ENCODE measurements around the gene GABRR1. TPM values are rescaled to one million over a fixed set of nuclear protein-coding genes. Genes with fewer than 3 reads are reported as not detected.

The GABRR1 gene
- total RNA-seq, 2 experiments from 2014 or later = not detected

DNA sequence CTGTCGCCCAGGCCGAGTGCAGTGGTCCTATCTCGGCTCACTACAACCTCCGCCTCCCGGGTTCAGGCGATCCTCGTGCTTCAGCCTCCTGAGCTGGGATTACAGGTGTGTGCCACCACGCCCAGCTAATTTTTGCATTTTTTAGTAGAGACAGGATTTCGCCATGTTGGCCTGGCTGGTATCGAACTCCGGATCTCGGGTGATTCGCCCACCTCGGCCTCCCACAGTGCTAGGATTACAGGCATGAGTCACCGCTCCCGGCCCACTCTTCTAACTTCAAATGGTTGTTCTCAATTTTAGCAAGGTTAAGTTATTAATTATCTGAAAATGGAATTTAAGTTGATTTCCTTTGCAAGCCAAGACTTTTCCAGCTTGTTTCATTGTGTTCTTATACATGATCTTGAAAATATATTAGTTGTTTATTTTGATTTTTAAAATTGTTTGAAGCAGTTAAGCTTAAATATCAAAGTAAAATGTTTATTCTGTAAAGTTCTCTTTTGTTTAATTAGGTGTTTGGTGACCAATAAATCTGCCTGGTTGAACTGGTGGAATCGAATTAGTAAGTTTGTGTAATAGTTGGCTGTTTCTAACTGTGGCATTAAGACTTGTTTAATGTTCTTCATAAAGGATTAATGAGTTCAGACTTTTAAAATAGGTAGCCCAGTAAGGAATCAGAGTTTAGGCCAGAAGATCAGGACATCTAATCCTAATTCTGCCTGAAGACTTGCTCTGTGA lies 69.0 kb downstream of the GABRR1 start:
- no peaks in the 10 kb centered on the region for H3K9me3 ChIP-seq (ENCODE audit: low read length)
- peaks cover 31% of the 10 kb centered on the region; the same call in 1 of the 2 replicates for H3K79me2 ChIP-seq (ENCODE audit: insufficient read depth, low read depth, low read length)
- CTCF ChIA-PET (ENCODE audit: unreplicated experiment) = no interaction called here
- no peaks in the 10 kb centered on the region for H3K9me2 ChIP-seq (ENCODE audit: insufficient read depth, low read length)
- H3K36me3 ChIP-seq (ENCODE audit: insufficient read depth, low read length) = peaks cover 39% of the 10 kb centered on the region
- H4K20me1 ChIP-seq (ENCODE audit: insufficient read depth, low read length) = no peaks in the 10 kb centered on the region
- intact Hi-C loops (cut with micrococcal nuclease; ENCODE audit: unreplicated experiment) = loop anchor here (5.0 kb wide), 2 partner anchors 209 to 264 kb away; partner anchors contain the start of gene RRAGD
- H3K4me3 ChIP-seq (ENCODE audit: low read depth, low read length, poor library complexity, severe bottlenecking) = peak overlapping the region; percentile 23
- H3K4me1 ChIP-seq (ENCODE audit: insufficient read depth, low read length, poor library complexity, severe bottlenecking) = peaks cover 41% of the 10 kb centered on the region
- H2AFZ ChIP-seq (ENCODE audit: low read length) = no peak overlapping the region
- BruUV-seq (replicated peaks) = no TSS peak
- H3K27ac ChIP-seq (ENCODE audit: low read depth, low read length, poor library complexity, severe bottlenecking) = no peak overlapping the region
- no peak for DNase-seq (ENCODE audit: low spot score)
- TF ChIP-seq EZH2phosphoT487 (IDR thresholded peaks at IDR 0.05; ENCODE audit: borderline replicate concordance, low read depth, low read length) (no peak), CTCF (conservative IDR thresholded peaks at IDR 0.05; ENCODE audit: low read length) (no peak)
- H3K4me2 ChIP-seq (ENCODE audit: low read length) = peak overlapping the region; percentile 84
- POLR2A ChIA-PET = interaction anchor here (0.6 to 6.0 kb wide), 9 partner anchors 10 to 1235 kb away, joined by 3 to 66 read pairs (median 3); partner anchors contain the start of gene PNRC1

DNA sequence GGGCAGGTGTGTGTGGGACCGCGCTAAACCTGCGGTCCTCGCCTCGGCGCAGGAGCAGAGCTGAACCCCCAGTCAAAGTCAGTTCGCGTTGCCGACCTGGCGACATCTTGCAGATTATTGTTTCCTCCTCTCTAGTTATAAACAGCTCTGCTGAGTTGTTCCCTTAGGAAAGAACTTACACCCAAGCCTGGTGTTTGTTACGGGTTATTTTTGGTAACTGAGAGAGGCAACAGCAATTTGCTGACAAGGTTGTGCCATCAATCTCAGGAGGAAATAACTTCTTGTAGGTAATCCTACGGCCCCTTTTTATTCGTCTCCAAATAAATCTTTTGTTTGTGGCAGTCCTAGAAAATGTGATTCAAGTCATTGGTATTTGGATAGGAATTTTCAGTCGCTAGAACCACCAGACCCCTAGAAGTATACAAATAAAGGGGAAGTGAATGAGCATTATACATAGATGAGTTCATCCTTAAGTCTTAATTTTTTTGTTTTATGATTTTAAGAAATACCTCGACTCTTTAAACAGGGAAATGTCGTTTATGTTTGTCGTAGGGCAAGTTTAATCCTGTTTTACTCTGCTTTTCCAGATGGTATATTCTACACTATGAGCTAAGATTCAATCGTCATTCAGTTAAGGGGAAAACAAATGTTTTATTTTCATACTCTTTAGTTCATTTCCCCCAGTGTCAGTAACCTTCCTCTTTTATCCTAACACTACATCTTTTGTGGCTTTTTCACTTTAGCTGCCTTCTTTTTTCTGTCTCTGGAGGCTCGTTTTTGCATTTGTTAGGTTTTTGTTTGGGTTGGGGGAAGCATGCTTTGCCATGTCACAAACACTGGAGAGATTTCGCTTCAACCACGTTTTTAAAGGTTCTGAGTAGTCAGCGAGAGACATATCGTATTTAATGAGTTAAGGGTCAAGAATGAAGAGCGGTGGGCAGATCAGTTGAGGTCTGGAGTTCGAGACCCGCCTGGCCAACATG lies 70.1 kb downstream of the GABRR1 start:
- no peaks in the 10 kb centered on the region for H3K9me3 ChIP-seq (ENCODE audit: low read length)
- DNase-seq (ENCODE audit: low spot score) = peak; percentile 71
- no peaks in the 10 kb centered on the region for H4K20me1 ChIP-seq (ENCODE audit: insufficient read depth, low read length)
- H2AFZ ChIP-seq (ENCODE audit: low read length) = peak overlapping the region; percentile 97
- H3K4me2 ChIP-seq (ENCODE audit: low read length) = peak overlapping the region; percentile 84
- H3K4me1 ChIP-seq (ENCODE audit: insufficient read depth, low read length, poor library complexity, severe bottlenecking) = peaks cover 41% of the 10 kb centered on the region
- CTCF ChIA-PET (ENCODE audit: unreplicated experiment) = interaction anchor here (0.6 kb wide), 1 partner anchor 211 kb away, joined by 3 read pairs; no protein-coding TSS in a partner anchor
- peak overlapping the region; percentile 76 for H3K4me3 ChIP-seq (ENCODE audit: low read depth, low read length, poor library complexity, severe bottlenecking)
- peaks cover 27% of the 10 kb centered on the region; the same call in 1 of the 2 replicates for H3K79me2 ChIP-seq (ENCODE audit: insufficient read depth, low read depth, low read length)
- H3K36me3 ChIP-seq (ENCODE audit: insufficient read depth, low read length) = peaks cover 28% of the 10 kb centered on the region
- H3K9me2 ChIP-seq (ENCODE audit: insufficient read depth, low read length) = no peaks in the 10 kb centered on the region
- TSS peak; percentile 76 for BruUV-seq (replicated peaks)
- POLR2A ChIA-PET = interaction anchor here (0.6 to 6.0 kb wide), 9 partner anchors 9 to 203 kb away, joined by 3 to 66 read pairs (median 3); partner anchors contain the start of genes PNRC1 and RNGTT
- intact Hi-C loops (cut with micrococcal nuclease; ENCODE audit: unreplicated experiment) = loop anchor here (1.0 to 5.0 kb wide), 3 partner anchors 67 to 265 kb away; partner anchors contain the start of genes PNRC1 and RRAGD
- H3K27ac ChIP-seq (ENCODE audit: low read depth, low read length, poor library complexity, severe bottlenecking) = peak overlapping the region; percentile 76
- TF ChIP-seq EZH2phosphoT487 (IDR thresholded peaks at IDR 0.05; ENCODE audit: borderline replicate concordance, low read depth, low read length) (no peak), CTCF (conservative IDR thresholded peaks at IDR 0.05; ENCODE audit: low read length) (no peak)

All from OCI-LY7 (cell line).